ENCODE results near the gene RTKN.

The RTKN gene

DNA sequence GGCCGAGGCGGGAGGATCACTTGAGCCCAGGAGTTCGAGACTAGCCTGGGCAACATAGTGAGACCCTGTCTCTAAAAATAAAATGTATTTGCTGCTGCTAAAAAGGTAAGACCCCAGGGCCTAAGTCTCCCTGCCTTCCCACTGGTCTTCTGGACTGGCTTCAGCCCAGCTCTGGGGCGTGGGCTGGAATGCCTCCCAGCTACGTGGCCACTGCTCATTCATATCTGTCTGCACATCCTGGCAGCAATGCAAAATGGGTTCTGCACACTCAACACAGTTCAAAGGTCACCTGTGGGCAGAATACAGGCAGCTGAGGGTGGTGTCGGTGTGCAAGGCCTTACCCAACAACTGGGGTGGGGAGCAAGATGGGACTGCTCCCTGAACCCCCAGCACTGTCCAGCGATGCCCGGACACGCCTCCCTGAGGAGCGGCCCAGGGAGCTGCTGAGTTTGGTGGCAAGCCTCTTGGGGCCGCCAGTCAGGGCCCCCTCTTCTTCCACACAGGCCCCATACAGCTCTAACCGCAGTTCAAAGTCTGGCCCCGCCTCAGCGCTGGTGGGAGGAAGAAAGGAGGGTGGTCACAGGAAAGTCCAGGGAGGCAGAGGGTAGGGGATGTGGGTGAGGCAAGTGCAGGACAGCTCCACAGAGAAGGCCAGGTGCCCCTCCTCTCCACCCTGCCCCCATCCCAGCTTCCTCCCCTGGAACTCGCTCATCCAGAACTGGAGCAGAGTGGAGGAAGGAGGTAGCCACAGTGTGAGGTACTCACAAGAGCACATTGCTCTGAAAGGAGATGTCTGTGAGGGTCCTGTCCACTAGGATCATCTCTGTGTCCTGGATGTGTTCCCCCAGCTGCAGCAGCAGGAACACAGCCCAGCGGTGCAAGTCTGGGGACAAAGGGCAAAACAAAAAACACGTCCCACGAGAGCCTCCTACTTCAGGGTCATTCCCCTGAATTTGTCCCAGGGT, 12.0 kb downstream of the RTKN start:
- H3K4me3 ChIP-seq (ENCODE audit: low read depth, low read length) = no peak overlapping the region
- no peak for DNase-seq (ENCODE audit: low read depth)
- TF ChIP-seq, protein P1, sequence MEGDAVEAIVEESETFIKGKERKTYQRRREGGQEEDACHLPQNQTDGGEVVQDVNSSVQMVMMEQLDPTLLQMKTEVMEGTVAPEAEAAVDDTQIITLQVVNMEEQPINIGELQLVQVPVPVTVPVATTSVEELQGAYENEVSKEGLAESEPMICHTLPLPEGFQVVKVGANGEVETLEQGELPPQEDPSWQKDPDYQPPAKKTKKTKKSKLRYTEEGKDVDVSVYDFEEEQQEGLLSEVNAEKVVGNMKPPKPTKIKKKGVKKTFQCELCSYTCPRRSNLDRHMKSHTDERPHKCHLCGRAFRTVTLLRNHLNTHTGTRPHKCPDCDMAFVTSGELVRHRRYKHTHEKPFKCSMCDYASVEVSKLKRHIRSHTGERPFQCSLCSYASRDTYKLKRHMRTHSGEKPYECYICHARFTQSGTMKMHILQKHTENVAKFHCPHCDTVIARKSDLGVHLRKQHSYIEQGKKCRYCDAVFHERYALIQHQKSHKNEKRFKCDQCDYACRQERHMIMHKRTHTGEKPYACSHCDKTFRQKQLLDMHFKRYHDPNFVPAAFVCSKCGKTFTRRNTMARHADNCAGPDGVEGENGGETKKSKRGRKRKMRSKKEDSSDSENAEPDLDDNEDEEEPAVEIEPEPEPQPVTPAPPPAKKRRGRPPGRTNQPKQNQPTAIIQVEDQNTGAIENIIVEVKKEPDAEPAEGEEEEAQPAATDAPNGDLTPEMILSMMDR (conservative IDR thresholded peaks at IDR 0.05; ENCODE audit: low read depth, low read length) = no peak

DNA sequence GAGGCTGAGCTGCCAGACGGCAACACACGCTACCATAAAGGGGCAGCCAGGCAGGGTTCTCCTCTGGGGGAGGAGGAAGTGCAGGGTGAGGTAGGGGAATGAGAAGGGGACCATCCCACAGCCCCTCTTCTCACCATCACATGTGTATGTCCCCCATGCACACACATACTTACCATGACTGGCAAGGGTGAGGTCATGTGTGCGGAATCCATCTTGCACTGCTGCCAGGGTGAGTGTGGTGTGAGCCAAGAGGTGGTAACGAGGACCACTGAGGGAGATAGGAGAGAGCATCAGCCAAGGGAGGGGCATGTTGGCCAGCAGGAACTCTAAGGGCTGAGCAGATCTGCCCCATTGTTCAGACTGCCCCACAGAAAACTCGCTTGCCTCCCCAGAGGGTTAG, 13.1 kb downstream of the RTKN start:
- H3K4me3 ChIP-seq (ENCODE audit: low read depth, low read length) = no peak overlapping the region
- DNase-seq (ENCODE audit: low read depth) = no peak
- TF ChIP-seq, protein P1 (conservative IDR thresholded peaks at IDR 0.05; ENCODE audit: low read depth, low read length) = no peak

DNA sequence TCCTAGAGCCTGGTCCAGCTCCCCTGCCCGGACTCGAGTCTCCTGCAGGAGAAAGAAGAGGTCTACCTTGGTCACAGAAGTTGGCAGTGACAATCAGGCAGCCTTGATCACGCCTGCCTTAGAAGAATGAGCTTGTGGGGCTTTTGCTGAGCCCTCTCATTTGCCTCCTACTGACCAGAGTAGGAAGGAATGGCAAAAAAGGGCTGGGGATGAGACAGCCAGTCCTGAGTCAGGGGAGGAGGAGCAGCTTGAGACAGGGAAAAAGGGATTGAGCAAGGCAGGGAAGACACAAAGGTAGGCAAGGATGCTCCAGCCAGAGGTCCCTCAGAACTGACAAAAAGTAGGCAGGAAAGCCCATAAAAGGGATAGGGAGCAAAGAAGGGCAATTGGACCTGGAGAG, 14.2 kb downstream of the RTKN start:
- no peak overlapping the region for H3K4me3 ChIP-seq (ENCODE audit: low read depth, low read length)
- DNase-seq (ENCODE audit: low read depth) = no peak
- TF ChIP-seq, protein P1 (conservative IDR thresholded peaks at IDR 0.05; ENCODE audit: low read depth, low read length) = no peak

DNA sequence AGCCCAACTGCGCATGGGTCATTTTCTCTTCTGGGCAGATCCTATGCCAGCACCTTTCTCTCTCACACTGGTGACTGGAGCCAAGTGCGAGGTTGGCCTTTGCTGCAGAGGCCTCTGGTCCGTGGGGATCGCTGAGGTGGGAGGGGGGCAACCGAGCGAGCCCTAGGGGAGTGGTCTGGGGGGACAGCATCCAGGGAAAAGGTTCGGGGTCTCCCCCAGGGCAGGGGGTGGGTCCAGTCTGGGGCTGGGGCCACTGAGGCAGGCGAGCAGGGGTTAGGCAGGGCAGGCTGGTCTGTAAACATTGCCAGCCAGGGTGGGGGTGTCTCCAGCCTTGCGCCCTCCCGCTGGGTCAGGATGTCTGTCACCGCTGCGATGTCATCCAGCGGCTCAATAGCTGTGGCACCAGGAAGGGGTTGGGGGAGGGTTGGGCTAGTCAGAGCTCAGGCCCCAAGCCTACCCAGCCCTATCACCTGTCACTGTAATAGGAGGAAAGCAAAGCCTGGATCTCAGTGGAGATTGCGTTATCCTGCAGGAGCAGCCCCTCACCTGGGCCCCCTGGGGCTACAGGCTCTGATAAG, 15.5 kb downstream of the RTKN start:
- H3K4me3 ChIP-seq (ENCODE audit: low read depth, low read length) = no peak overlapping the region
- TF ChIP-seq, protein P1 (conservative IDR thresholded peaks at IDR 0.05; ENCODE audit: low read depth, low read length) = no peak
- DNase-seq (ENCODE audit: low read depth) = no peak

DNA sequence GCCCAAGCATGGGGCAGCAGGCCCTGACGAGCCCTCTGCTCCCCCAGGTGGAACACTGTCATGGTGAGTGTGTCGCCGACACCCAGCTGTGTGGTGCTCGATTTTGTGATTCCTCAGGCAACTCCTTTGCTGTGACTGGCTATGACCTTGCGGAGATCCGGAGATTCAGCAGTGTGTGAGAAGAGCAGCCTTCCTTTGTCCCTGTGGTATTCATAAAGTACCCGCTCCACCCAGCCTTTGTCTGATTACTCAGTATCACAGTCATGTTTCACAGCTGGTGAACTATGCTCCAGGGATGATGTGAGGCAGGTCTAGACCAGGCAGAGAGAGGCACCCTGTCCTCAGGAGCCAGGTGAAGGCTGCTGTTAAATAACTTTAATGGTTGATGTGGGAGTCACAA, 16.2 kb downstream of the RTKN start:
- no peak for DNase-seq (ENCODE audit: low read depth)
- TF ChIP-seq, protein P1 (conservative IDR thresholded peaks at IDR 0.05; ENCODE audit: low read depth, low read length) = no peak
- H3K4me3 ChIP-seq (ENCODE audit: low read depth, low read length) = no peak overlapping the region

DNA sequence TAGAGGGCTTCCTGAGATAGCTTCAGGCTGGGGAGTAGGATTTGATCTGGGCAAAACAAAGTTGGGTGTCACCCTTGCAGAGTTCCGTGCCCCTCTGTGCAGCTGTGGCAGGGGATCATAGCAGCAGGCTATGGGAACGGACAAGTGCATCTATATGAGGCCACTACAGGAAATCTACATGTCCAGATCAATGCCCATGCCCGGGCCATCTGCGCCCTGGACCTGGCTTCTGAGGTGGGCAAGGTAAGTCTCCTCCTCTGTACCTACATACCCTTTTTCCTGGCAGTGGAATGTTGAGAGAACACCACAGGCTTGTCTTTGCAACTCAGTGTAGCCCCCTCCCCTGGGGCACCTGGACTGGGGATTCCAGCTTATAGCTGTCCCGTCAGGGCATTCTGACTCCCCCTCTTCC, 16.7 kb downstream of the RTKN start:
- H3K4me3 ChIP-seq (ENCODE audit: low read depth, low read length) = no peak overlapping the region
- TF ChIP-seq, protein P1 (conservative IDR thresholded peaks at IDR 0.05; ENCODE audit: low read depth, low read length) = no peak
- DNase-seq (ENCODE audit: low read depth) = no peak

Data from choroid plexus epithelial cell (primary cell).